Right lung (tissue), 10 donors: ENCODE data around the gene IFNA21. TPM values are rescaled to one million over a fixed set of nuclear protein-coding genes. Genes with fewer than 3 reads are reported as not detected.
"Not testable (repeated sequence)": the region's sequence is repeated elsewhere in the genome, so short reads cannot be mapped to it uniquely, and the experiment has no call there.

Experiments
- DNase-seq, 2 donors: peaks; one replicate each; pipeline ENCODE4 v3.0.0-alpha.2; 2013
- long read RNA-seq, 8 donors: transcript quantifications; one replicate each; lab custom pipeline, GENCODE V29; 2026
- polyA plus RNA-seq, 5 donors: library from polyadenylated mRNA; unstranded; fragments of 120-200 nt; gene quantifications; one replicate each; pipeline versions ENCODE4 v1.2.1 to v1.2.3, GENCODE V29; 2013; ENCODE audit warnings: inconsistent platforms in 1 of 5, low replicate concordance in 1 of 5; ENCODE audit not compliant: insufficient read length in 5 of 5, insufficient read depth in 1 of 5

IFNA21 gene
- under 1 TPM in 1 of 5 donors, not detected in 4; 0.17 TPM for polyA plus RNA-seq
- long read RNA-seq, donor 1, result 0 reads
- long read RNA-seq, donor 2, result 0 reads
- long read RNA-seq, donor 3, result 0 reads
- long read RNA-seq, donor 4, result 0 reads
- long read RNA-seq, donor 5, result 0 reads
- long read RNA-seq, donor 6, result 0 reads
- long read RNA-seq, donor 7, result 0 reads
- long read RNA-seq, donor 8, result 0 reads

DNA sequence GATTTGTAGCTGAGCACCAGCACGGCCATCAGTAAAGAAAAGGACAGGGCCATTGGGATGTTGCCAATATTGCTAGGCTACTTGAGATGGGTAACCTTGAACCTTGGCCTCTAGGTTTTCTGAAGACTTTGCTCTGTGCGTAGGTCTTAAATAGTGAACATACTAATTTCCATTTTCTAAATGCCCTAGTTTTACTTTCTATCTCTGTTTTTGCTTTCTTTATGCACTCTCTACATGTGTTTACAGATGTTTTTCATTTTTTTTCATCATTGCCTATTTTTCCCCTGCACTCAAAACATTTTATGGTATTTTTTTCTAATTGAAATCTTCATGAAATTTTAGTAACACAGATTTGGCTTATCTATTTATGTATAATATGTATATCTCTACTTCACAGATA, at the start of gene IFNA21:
TSS of gene IFNA21 (minus strand) at position 101 of the 400 bp plus-strand sequence. CDS start at position 53, 48 bp downstream.
- not testable (repeated sequence) for DNase-seq

DNA sequence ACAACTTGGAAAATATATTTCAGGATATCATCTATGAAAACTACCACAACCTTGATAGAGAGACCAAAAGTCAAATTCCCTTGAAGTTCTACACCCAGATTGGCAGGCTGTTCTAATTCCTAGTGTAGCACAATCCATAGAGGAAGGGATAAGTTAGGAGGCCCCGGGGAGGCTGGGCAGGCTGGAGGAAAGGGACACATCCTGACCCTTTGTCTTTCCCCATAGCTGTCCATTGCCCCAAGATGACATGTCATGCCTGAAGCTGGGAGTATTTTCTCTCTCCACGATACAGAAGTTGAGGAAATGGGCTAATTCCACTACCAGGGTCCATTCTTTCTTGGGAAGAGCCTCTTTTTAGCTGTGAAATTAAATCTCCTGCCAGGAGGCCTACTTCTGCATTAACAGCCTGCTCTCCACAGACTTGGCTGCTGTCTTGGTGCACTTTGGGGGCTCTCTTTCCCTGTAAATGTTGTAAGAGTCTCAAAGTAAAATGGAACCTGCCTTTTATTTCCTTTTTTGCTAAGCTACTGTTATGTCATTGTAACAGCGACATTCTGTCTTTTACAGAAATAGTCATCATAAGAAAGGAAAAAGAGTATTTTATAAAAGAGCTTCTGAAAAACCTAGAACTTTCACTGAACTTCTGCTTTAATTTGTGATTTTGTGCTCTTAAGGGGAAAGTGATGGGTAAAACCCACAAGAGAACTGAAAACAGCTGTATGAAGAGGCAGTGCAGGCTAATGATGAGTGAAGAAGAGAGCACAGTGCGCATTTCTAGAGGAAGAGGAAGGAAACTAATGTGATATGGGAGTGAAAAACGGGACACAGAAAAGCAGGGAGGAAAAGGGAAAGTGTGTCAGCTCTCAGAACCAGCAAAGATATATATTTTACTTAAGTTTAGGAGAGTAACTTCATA, 47.2 kb upstream of the IFNA21 start:
- DNase-seq, result not testable (repeated sequence)

DNA sequence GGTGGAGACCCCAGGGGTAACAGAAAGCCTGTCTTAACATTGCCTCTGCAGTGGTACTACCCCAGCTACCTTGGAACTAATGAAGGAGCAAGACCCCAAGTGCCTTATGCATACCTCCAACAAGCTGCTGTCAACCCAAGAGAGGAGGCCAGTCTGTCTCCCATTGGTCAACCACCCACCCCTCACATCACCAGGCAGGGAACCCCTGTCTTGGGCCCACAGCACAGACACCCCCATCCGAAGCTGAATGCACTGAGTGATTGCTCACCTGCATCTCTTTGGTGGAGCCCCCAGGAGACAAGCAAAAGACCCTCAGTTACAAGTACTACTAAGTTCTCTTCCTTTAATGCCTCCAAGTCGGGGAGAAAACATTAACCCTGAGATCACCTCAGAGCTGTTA, 45.7 kb upstream of the IFNA21 start:
- not testable (repeated sequence) for DNase-seq

DNA sequence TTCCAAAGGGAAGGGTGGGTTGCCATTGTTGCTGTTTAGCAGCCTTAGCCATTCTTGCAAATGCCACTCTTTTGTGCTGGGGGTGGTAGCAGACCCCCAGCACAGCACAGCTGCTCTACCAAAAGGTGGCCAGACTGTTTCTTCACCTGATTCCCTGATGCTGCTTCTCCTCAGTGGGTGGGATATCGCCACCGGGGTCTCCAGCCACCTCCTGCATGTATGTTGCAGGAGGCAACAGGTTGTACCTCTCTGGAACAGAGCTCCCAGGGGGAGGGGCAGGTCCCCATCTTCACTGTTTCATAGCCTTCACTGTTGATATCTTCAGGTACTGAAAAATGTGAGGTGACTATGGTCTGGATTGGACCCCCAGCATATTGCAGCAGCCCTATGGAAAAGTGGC, 44.3 kb upstream of the IFNA21 start:
- DNase-seq, result not testable (repeated sequence)

DNA sequence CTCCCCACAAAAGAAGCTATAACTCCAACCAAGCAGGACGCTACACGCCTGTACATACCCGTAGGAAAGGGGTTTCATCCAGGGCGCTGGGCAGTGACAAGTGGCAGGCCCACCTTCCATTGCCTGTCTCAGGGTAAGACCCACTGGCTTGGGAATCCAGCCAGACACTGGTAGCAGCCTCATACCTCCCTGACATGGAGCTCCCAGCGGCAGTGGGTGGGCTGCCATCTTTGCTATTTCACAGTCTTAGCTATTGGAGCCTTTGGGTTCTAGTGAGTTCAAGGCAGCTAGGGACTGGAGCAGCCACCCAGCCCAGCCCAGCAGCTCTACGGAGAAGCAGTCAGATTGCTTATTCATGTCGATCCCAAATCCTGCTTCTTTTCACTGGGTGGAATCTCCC, 43.9 kb upstream of the IFNA21 start:
- DNase-seq, result no peak

DNA sequence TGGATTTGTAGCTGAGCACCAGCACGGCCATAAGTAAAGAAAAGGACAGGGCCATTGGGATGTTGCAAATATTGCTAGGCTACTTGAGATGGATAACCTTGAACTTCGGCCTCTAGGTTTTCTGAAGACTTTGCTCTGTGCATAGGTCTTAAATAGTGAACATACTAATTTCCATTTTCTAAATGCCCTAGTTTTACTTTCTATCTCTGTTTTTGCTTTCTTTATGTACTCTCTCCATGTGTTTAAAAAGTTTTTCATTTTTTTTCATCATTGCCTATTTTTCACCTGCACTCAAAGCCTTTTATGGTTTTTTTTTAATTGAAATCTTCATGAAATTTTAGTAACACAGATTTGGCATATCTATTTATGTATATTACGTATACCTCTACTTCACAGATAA, 40.6 kb upstream of the IFNA21 start, which contains the start of gene IFNA10:
TSS of gene IFNA10 (minus strand) at position 101 of the 400 bp plus-strand sequence. CDS start at position 55, 46 bp downstream.
- DNase-seq, result not testable (repeated sequence)

DNA sequence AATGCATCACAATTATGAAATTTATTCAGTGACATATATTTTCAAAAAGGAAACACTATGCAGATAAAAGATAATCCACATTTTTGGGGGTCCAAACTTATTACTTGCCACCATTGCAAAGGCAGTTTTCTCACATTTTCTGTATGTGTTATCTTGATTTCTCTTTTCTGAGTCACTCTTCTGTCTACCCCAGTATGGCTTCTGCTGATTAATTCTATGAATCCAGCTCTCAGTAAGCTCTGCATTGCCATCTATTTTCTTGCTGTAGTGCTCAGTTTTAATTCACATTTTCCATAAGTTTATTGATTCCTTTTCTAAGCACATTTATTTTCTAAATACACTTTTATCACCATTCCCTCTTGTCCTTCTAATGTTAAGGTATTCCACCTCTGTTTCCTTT, 38.7 kb upstream of the IFNA21 start:
- DNase-seq, result no peak

DNA sequence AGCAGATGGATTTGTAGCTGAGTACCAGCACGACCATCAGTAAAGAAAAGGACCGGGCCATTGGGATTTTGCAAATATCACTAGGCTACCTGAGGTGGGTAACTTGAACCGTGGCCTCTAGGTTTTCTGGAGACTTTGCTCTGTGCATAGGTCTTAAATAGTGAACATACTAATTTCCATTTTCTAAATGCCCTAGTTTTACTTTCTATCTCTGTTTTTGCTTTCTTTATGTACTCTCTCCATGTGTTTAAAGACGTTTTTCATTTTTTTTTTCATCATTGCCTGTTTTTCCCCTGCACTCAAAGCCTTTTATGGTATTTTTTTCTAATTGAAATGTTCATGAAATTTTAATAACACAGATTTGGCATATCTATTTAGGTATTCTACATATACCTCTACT, 35.6 kb upstream of the IFNA21 start, which contains the start of gene IFNA7:
TSS of gene IFNA7 (minus strand) at position 101 of the 400 bp plus-strand sequence. CDS start at position 61, 40 bp downstream.
- DNase-seq, result not testable (repeated sequence)

DNA sequence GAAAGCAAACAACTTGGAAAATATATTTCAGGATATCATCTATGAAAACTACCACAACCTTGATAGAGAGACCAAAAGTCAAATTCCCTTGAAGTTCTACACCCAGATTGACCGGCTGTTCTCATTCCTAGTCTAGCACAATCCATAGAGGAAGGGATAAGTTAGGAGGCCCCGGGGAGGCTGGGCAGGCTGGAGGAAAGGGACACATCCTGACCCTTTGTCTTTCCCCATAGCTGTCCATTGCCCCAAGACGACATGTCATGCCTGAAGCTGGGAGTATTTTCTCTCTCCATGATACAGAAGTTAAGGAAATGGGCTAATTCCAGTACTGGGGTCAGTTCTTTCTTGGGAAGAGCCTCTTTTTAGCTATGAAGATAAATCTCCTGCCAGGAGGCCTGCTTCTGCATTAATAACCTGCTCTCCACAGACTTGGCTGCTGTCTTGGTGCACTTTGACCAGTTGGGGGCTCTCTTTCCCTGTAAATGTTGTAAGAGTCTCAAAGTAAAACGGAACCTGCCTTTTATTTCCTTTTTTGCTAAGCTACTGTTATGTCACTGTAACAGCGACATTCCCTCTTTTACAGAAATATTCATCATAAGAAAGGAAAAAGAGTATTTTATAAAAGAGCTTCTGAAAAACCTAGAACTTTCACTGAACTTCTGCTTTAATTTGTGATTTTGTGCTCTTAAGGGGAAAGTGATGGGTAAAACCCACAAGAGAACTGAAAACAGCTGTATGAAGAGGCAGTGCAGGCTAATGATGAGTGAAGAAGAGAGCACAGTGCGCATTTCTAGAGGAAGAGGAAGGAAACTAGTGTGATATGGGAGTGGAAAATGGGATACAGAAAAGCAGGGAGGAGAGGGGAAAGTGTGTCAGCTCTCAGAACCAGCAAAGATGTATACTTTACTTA, 28.7 kb upstream of the IFNA21 start:
- DNase-seq, result not testable (repeated sequence)

DNA sequence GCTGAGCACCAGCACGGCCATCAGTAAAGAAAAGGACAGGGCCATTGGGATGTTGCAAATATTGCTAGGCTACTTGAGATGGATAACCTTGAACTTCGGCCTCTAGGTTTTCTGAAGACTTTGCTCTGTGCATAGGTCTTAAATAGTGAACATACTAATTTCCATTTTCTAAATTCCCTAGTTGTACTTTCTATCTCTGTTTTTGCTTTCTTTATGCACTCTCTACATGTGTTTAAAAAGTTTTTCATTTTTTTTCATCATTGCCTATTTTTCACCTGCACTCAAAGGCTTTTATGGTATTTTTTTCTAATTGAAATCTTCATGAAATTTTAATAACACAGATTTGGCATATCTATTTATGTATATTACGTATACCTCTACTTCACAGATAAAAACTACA, 21.0 kb upstream of the IFNA21 start, which contains the start of gene IFNA4:
TSS of gene IFNA4 (minus strand) at position 101 of the 400 bp plus-strand sequence. CDS start at position 45, 56 bp downstream.
- not testable (repeated sequence) for DNase-seq

DNA sequence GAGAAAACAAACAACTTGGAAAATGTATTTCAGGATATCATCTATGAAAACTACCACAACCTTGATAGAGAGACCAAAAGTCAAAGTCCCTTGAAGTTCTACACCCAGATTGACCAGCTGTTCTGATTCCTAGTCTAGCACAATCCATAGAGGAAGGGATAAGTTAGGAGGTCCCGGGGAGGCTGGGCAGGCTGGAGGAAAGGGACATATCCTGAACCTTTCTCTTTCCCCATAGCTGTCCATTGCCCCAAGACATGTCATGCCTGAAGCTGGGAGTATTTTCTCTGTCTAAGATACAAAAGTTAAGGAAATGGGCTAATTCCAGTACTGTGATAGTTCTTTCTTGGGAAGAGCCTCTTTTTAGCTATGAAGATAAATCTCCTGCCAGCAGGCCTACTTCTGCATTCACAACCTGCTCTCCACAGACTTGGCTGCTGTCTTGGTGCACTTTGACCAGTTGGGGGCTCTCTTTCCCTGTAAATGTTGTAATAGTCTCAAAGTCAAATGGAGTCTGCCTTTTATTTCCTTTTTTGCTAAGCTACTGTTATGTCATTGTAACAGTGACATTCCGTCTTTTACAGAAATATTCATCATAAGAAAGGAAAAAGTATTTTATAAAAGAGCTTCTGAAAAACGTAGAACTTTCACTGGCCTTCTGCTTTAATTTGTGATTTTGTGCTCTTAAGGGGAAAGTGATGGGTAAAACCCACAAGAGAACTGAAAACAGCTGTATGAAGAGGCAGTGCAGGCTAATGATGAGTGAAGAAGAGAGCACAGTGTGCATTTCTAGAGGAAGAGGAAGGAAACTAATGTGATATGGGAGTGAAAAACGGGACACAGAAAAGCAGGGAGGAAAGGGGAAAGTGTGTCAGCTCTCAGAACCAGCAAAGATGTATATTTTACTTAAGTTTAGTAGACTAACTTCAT, 16.6 kb upstream of the IFNA21 start:
- DNase-seq, result not testable (repeated sequence)

DNA sequence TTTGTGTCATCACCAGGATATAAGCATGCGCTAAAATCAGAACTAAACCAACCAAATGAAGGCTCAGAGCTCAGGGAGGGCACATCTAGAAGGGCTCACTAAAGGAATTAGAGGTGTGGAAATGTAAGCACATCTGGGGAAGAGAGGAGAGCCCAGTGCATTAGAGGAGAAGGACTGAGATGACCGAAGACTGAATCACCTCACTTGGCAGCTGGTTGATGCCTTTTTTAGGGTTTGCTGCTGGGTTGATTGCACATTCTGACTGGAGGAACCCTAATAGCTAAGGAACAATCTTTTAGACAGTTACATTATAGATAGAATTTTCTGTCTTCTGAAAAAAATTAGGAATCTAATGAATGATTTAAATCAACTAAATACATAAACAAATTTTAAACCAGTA, 8.2 kb upstream of the IFNA21 start:
- DNase-seq, result no peak

DNA sequence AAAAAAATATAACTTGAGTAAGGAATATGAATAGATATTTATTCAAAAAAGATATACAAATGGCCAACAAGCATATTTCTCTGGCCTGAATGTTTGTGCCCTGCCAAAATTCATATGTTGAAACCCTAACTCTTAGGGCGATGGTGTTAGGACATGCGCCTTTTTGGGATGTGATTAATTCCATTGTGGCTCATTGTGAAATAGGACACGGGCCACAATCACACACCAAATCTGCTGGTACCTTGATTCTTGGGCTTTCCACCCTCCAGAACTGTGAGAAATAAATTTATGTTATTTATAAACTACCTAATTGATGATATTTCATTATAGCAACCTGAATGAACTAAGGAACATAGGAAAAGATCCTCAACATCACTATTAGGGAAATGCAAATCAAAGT, 5.7 kb upstream of the IFNA21 start:
- no peak for DNase-seq

DNA sequence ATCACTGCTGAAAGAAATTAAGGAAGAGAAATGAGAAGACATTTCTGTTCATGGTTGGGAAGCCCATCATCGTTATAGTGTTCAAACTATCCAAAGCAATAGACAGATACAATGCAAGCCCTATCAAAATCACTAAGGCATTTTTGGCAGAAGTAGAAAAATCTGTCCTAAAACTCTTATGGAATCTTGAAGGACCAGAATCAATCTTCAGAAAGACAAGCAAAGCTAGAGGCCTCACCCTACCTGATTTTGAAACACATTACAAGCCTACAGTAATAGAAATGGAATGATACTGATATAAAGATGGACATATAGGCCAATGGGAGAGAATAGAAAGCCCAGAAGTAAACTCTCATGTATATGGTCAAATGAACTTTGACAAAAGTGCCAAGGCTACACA, 4.9 kb upstream of the IFNA21 start:
- no peak for DNase-seq

DNA sequence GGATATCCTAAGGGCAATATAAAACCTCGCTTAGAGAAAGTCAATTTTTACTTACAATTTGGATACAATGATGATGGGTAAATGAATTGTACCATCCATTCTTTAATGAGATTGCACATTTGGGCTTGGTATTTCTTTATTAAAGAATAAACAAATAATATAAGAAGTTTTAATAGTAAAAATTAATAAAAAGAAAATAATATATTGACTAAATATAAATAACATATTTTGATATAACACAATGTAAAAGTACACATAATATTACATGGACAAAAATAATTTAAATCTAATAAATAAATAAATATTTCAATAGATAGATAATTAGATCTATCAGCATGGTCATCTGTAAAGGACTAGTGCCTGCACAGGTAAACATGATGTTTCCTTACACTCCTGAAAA, 944 bp downstream of the IFNA21 start:
- DNase-seq, result no peak

DNA sequence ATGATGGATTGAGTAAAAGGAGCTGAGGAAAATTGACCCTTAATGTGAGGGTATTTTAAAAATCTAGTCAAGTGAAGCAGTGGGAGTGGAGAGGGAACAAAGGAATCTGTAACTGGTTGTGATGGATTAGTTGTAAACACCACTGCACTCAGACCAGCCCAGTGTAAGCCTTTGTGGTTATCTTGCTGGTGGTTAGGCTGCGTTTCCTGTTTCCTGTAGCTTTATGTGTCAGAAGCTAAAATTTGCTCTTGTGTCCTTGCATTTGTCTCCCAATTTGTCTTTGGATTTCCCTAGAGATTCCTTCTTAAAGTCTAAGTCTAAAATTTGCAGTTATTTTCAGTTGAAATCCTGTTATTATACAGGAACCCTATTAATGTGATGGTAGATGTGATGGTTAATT, 6.3 kb downstream of the IFNA21 start:
- DNase-seq, result no peak

DNA sequence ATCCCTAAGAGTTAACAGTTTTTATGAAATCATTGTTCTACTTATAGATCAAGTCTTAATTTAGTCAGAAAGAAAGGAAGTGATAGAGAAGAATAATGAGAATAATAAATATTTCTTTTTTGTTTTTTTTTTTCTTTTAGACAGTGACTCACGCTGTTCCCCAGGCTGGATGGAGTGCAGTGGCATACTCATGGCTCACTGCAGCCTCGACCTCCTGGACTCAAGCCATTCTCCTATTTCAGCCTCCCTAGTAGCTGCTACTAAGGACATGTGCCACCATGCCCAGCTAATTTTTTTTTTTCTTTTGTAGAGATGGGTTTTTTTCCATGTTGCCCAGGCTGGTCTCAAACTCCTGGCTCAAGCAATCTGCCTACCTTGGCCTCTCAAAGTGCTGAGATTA, 11.0 kb downstream of the IFNA21 start:
- no peak for DNase-seq

DNA sequence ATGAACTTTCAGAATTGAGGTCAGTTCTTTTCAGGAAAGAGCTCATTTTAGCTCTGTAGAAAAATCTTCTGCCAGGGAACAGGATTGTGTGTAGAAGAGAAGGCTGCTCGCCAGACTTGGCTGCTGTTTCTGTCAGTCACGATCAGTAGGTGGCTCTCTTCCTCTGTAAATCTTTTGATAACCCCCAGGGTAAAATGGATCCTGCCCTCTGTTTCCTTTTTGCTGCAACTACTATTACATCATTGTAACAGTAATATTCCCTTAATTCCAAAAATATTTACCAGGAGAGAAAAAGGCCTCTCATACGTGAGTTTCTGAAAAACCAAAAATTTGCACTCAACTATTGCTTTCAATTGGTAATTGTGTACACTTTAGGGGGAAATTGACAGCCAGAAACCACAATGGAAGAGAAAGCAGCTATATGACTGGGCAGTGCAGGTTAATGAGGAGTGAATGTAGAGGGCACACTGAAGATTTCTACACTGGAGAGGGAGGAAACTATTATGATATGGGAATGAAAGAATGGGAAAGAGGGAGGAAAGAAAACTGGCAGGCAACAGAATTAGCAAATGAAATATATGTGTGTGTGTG, 12.3 kb downstream of the IFNA21 start:
- no peak for DNase-seq

DNA sequence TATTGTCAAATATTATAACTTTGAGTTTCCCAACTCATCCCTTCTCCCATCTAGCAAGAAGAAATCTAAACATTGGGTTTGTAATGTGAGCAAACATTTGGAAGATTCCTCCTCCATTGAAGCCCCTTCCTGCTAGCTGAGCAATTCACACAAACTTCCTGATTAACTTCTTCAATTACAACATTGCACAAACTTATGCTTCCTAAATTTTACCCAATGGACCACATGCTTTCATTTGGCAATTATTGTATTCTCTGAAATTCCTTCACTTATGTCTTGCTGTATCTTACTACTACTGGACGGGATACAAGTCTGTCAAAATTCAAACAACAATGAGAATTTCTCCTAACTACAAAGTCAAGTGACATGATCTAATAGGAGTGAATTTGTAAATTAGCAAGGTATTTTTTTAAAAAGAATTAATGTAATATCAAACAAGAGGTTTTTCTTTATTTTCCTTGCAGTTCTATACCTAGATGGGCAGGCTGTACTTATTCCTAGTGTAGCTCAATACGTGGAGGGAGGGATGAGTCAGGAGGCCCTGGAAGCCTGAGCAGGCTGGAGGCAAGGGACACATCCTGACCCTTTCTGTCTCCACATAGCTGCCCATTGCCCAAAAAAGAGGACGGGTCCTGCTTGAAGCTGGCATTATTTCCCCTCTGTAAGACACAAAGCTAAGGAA, 13.0 kb downstream of the IFNA21 start:
- DNase-seq, result no peak
